Activated CD4-positive, alpha-beta memory T cell treated with anti-CD3 and anti-CD28 coated beads, Interleukin-2, amount 10 ng/mL, durations not matched to agents 7 days and 5 days (primary cell): Measurements from ENCODE around the gene GBA3. TPM values are rescaled to one million over a fixed set of nuclear protein-coding genes. Genes with fewer than 3 reads are reported as not detected.

Source experiments
- CTCF ChIA-PET: fragments of 350-600 bp; sonication (Branson Sonifier 250); formaldehyde crosslinking; loops from one replicate; lab custom pipeline; 2021; ENCODE audit warnings: antibody characterized with exemption, inconsistent platforms; lab: Charles Lee
- POLR2A ChIA-PET: fragments of 350-600 bp; sonication (Branson Sonifier 250); formaldehyde crosslinking; loops from one replicate; lab custom pipeline; 2021; ENCODE audit warnings: antibody characterized with exemption; lab: Charles Lee
- DNase-seq: peaks from one replicate; pipeline ENCODE4 v3.0.0-alpha.2; 2020
- H3K27ac Mint-ChIP-seq: one replicate; pipeline ENCODE4 v1.8.0; 2021; ENCODE audit warnings: mild to moderate bottlenecking, mixed read lengths
- H3K27me3 Mint-ChIP-seq: one replicate; pipeline ENCODE4 v1.8.0; 2021; ENCODE audit warnings: mixed read lengths
- H3K36me3 Mint-ChIP-seq: one replicate; pipeline ENCODE4 v1.8.0; 2021; ENCODE audit warnings: low read depth, mixed read lengths
- H3K4me1 Mint-ChIP-seq: one replicate; pipeline ENCODE4 v1.8.0; 2021; ENCODE audit warnings: mixed read lengths
- H3K4me3 Mint-ChIP-seq: one replicate; pipeline ENCODE4 v1.8.0; 2021; ENCODE audit warnings: mild to moderate bottlenecking, mixed read lengths
- H3K9me3 Mint-ChIP-seq: one replicate; pipeline ENCODE4 v1.8.0; 2021; ENCODE audit warnings: mixed read lengths
- total RNA-seq, 2 experiments: library from RNA; stranded (reverse); gene quantifications; one replicate each; pipeline ENCODE4 v1.2.3, GENCODE V29; 2021

Gene GBA3
- total RNA-seq, 2 experiments from 2014 or later = not detected

DNA sequence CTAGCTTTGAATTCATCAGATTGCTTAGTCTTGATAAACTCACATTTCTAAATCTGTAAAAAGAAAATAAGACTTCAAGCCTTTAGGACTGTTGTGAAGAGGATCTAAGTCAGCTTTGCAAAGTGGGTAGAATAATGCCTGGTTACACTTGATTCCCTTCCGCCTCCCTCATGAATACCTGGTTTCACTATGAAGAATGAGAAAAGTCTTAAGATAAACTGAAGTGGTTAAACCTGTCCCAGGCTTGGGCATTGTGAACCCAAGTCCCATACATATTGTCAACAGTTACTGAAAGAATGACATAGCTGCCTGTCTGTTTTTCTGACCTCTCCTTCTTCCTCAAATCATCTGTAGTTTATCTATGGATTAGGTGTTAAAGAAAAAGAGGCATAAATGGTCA, 16.7 kb upstream of the GBA3 start:
- POLR2A ChIA-PET = no interaction called here
- Mint-ChIP-seq H3K36me3 (no peaks in the 10 kb centered on the region), H3K4me3 (no peak overlapping the region), H3K9me3 (no peaks in the 10 kb centered on the region), H3K27me3 (no peaks in the 10 kb centered on the region), H3K4me1 (peaks cover 2% of the 10 kb centered on the region), H3K27ac (no peak overlapping the region)
- CTCF ChIA-PET = no interaction called here
- DNase-seq = no peak

GRCh38 chr4:22677780-22678179, 15.0 kb upstream of the GBA3 start:
- CTCF ChIA-PET = interaction anchor here (0.8 kb wide), 1 partner anchor 14 kb away, joined by 3 read pairs; no protein-coding TSS in a partner anchor
- H3K4me3 Mint-ChIP-seq = no peak overlapping the region
- no peak for DNase-seq
- H3K9me3 Mint-ChIP-seq = no peaks in the 10 kb centered on the region
- H3K27me3 Mint-ChIP-seq = no peaks in the 10 kb centered on the region
- H3K27ac Mint-ChIP-seq = no peak overlapping the region
- no peaks in the 10 kb centered on the region for H3K36me3 Mint-ChIP-seq
- peaks cover under 1% of the 10 kb centered on the region for H3K4me1 Mint-ChIP-seq
- POLR2A ChIA-PET = no interaction called here

DNA sequence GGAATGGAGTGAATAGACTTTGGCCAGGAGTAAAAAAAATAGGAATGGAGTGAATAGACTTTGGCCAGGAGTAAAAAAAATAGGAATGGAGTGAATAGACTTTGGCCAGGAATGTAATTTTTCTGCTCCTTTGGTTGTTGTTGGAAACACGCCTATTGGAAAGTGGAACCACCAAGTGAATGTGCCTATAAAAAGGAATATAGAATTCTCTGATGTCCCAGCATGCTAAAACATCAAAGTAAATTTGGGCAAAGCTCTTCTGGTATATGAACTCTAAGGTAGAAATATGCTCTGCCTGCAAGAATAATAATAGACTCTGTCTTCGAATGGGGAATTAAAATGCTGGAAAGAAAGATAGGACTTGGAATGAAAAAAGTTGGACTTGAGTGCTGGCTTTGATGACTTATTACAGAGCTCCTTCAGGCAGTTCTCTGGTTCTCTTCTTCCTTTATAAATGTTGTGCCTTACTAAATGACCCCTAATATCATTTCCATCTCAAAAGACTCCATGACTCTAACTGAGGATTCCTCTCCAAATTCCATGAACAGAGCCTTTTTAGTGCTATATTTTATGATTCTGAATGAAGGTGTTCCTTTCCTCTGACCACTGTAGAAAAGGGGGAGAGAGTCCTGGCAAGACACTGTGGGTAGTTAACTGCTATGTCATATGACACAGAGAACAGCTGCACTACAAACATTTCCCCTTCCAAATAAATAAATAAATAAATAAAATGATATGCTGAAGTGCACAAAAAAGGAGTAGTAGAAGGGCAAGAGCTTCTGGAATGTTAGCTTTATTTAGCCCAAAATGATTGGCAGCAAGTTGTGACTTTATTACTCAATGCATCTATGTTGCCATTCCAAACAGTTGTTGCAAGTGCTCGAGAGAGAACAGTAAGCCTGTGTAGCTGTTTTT, 13.5 kb upstream of the GBA3 start:
- CTCF ChIA-PET = no interaction called here

DNA sequence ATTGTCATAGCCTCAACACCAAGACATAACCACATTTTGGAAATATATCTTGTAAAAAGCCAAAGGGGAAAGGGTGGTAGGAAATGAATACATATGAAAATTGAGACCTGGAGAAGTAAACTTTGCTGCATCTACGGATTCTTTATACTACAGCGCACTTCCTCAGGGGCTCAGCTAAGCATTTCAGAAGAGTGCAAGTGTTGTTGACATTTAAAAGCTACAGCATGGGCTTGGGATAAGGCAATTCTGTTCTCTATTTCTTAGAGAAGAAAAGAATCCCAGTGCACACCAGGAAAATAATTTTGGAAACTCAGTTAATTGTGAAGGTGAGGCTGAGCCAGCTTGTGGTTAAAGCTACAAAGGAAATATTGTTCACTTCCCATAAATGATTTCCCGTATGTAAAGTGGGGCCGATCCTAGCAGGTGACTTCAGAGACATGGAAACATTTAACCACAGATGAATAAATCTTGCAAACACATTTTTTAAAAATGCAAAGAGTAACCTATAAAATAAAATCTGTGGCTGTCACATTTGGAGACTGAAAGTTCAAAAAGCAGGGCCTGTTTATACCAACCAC, 12.6 kb upstream of the GBA3 start:
- no peak for DNase-seq
- CTCF ChIA-PET = no interaction called here
- H3K4me3 Mint-ChIP-seq = no peak overlapping the region
- H3K36me3 Mint-ChIP-seq = no peaks in the 10 kb centered on the region
- no peaks in the 10 kb centered on the region for H3K4me1 Mint-ChIP-seq
- no peaks in the 10 kb centered on the region for H3K9me3 Mint-ChIP-seq
- H3K27me3 Mint-ChIP-seq = no peaks in the 10 kb centered on the region
- H3K27ac Mint-ChIP-seq = no peak overlapping the region
- POLR2A ChIA-PET = no interaction called here

More for the DNA sequence above, 13.5 kb upstream of the GBA3 start:
- POLR2A ChIA-PET = no interaction called here
- Mint-ChIP-seq H3K4me1 (no peaks in the 10 kb centered on the region), H3K27ac (no peak overlapping the region), H3K27me3 (no peaks in the 10 kb centered on the region), H3K36me3 (no peaks in the 10 kb centered on the region), H3K9me3 (no peaks in the 10 kb centered on the region), H3K4me3 (no peak overlapping the region)
- no peak for DNase-seq

GRCh38 chr4:22683726-22684125, 9.0 kb upstream of the GBA3 start:
- Mint-ChIP-seq H3K27me3 (no peaks in the 10 kb centered on the region), H3K36me3 (no peaks in the 10 kb centered on the region), H3K4me3 (no peak overlapping the region), H3K9me3 (no peaks in the 10 kb centered on the region), H3K4me1 (no peaks in the 10 kb centered on the region), H3K27ac (no peak overlapping the region)
- no peak for DNase-seq
- POLR2A ChIA-PET = no interaction called here
- CTCF ChIA-PET = no interaction called here

- H3K9me3 Mint-ChIP-seq = no peaks in the 10 kb centered on the region
- no peak overlapping the region for H3K4me3 Mint-ChIP-seq
- POLR2A ChIA-PET = no interaction called here
- DNase-seq = no peak
- no peaks in the 10 kb centered on the region for H3K27me3 Mint-ChIP-seq
- H3K36me3 Mint-ChIP-seq = no peaks in the 10 kb centered on the region
- H3K27ac Mint-ChIP-seq = no peak overlapping the region
- no peaks in the 10 kb centered on the region for H3K4me1 Mint-ChIP-seq
- CTCF ChIA-PET = no interaction called here
Measured at GRCh38 chr4:22686141-22686540, 6.6 kb upstream of the GBA3 start.

GRCh38 chr4:22688236-22688635, 4.5 kb upstream of the GBA3 start:
- H3K9me3 Mint-ChIP-seq = no peaks in the 10 kb centered on the region
- ChIA-PET POLR2A (no interaction called here), CTCF (interaction anchor here (1.0 kb wide), 1 partner anchor 899 kb away, joined by 3 read pairs; no protein-coding TSS in a partner anchor)
- H3K36me3 Mint-ChIP-seq = no peaks in the 10 kb centered on the region
- no peaks in the 10 kb centered on the region for H3K4me1 Mint-ChIP-seq
- H3K4me3 Mint-ChIP-seq = no peak overlapping the region
- H3K27ac Mint-ChIP-seq = no peak overlapping the region
- no peaks in the 10 kb centered on the region for H3K27me3 Mint-ChIP-seq
- no peak for DNase-seq

DNA sequence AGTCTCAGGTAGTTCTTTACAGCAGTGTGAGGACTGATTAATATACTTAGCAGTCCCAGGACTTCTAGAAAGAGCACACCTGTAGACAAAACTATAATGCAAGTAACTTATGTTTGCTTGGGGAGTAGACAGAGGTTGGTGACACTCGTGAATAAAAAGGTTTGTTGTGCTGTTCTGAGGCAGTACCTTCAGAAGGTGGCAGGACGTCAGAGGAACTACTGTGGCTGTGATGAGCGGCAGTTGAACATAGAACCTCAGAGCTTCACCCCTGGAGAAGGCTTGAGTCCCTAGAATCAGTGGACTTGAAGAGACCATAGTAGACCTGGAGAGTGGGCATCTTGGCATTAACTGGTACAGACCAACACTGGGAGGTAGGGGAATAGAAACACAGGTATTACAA, 3.3 kb upstream of the GBA3 start:
- H3K9me3 Mint-ChIP-seq = no peaks in the 10 kb centered on the region
- no peak overlapping the region for H3K4me3 Mint-ChIP-seq
- no peak overlapping the region for H3K27ac Mint-ChIP-seq
- no peaks in the 10 kb centered on the region for H3K36me3 Mint-ChIP-seq
- no peaks in the 10 kb centered on the region for H3K4me1 Mint-ChIP-seq
- CTCF ChIA-PET = no interaction called here
- DNase-seq = no peak
- POLR2A ChIA-PET = no interaction called here
- no peaks in the 10 kb centered on the region for H3K27me3 Mint-ChIP-seq

DNA sequence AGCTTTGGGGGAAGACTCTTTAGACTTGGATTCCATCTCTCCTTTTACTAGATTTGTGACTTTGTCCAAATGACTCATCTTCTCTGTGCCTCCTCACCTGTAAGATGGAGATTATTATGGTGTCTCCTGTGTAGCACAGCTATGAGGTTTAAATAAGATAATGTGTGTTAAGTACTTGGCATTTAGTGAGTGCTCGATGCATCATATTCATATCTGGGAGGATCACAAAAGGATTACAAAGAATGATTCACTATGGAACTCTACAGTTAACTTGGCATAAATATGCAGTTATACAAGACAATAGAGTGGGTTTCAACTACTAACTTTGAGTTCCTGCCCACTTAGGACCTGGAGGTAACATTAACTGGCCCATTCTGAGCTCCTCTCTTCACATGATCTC, 2.3 kb downstream of the GBA3 start:
- no peak for DNase-seq
- ChIA-PET POLR2A (no interaction called here), CTCF (no interaction called here)
- no peaks in the 10 kb centered on the region for H3K36me3 Mint-ChIP-seq
- H3K27me3 Mint-ChIP-seq = no peaks in the 10 kb centered on the region
- H3K4me3 Mint-ChIP-seq = no peak overlapping the region
- H3K9me3 Mint-ChIP-seq = no peaks in the 10 kb centered on the region
- no peaks in the 10 kb centered on the region for H3K4me1 Mint-ChIP-seq
- no peak overlapping the region for H3K27ac Mint-ChIP-seq

GRCh38 chr4:22695917-22696316, 3.2 kb downstream of the GBA3 start:
- no peaks in the 10 kb centered on the region for H3K27me3 Mint-ChIP-seq
- POLR2A ChIA-PET = no interaction called here
- DNase-seq = no peak
- no peaks in the 10 kb centered on the region for H3K36me3 Mint-ChIP-seq
- H3K9me3 Mint-ChIP-seq = peaks cover 3% of the 10 kb centered on the region
- CTCF ChIA-PET = no interaction called here
- H3K4me1 Mint-ChIP-seq = no peaks in the 10 kb centered on the region
- H3K27ac Mint-ChIP-seq = no peak overlapping the region
- no peak overlapping the region for H3K4me3 Mint-ChIP-seq

DNA sequence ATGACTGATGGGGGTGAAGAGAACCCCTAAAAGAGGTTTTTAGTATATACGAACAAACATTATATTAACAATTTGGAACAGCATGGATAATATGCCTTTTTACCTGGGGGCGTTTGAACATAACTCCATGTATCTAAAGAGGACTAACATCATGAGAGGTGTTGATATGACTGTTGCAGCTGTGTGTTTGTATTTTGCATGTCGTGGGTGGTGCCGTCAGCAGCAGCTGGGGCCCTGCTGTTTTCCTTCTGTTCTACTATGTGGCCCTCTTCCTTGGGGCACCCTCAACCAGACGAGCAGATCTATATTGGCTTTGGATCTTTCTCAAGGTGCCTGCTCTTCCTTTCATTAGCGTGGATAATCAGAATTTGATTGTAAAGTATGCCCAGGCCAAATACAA, 11.2 kb downstream of the GBA3 start:
- H3K27me3 Mint-ChIP-seq = no peaks in the 10 kb centered on the region
- H3K4me3 Mint-ChIP-seq = no peak overlapping the region
- no peak overlapping the region for H3K27ac Mint-ChIP-seq
- ChIA-PET CTCF (no interaction called here), POLR2A (no interaction called here)
- no peaks in the 10 kb centered on the region for H3K36me3 Mint-ChIP-seq
- H3K4me1 Mint-ChIP-seq = no peaks in the 10 kb centered on the region
- DNase-seq = no peak
- H3K9me3 Mint-ChIP-seq = peaks cover 6% of the 10 kb centered on the region

- no peak overlapping the region for H3K27ac Mint-ChIP-seq
- no peaks in the 10 kb centered on the region for H3K9me3 Mint-ChIP-seq
- DNase-seq = no peak
- H3K4me1 Mint-ChIP-seq = no peaks in the 10 kb centered on the region
- no peak overlapping the region for H3K4me3 Mint-ChIP-seq
- H3K36me3 Mint-ChIP-seq = no peaks in the 10 kb centered on the region
- no peaks in the 10 kb centered on the region for H3K27me3 Mint-ChIP-seq
- POLR2A ChIA-PET = no interaction called here
- CTCF ChIA-PET = no interaction called here
Measured at GRCh38 chr4:22707390-22707789, 14.7 kb downstream of the GBA3 start.

GRCh38 chr4:22708961-22709360, 16.2 kb downstream of the GBA3 start:
- H3K27me3 Mint-ChIP-seq = no peaks in the 10 kb centered on the region
- no peak for DNase-seq
- H3K27ac Mint-ChIP-seq = no peak overlapping the region
- CTCF ChIA-PET = no interaction called here
- H3K4me1 Mint-ChIP-seq = no peaks in the 10 kb centered on the region
- POLR2A ChIA-PET = no interaction called here
- no peak overlapping the region for H3K4me3 Mint-ChIP-seq
- H3K36me3 Mint-ChIP-seq = no peaks in the 10 kb centered on the region
- no peaks in the 10 kb centered on the region for H3K9me3 Mint-ChIP-seq

DNA sequence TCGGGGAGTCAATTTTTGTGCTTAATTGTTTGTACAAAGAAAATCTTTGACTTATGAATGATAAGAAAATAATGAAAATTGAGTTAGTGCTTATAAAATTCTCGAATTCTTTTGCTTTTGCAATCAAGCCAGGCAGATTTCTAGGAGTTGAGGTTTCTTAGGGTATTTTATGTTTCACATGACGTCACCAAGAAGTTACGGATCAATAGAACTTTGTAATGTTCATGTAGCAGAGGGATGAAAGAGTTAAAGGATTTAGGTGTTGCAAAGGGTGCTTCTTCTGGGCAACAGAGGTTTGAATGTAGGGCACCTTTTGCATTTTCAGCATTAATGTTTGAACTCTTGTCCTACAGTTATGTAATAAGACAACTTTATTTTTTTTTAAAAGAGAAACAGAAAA, 19.4 kb downstream of the GBA3 start:
- H3K4me1 Mint-ChIP-seq = no peaks in the 10 kb centered on the region
- no peaks in the 10 kb centered on the region for H3K36me3 Mint-ChIP-seq
- H3K9me3 Mint-ChIP-seq = no peaks in the 10 kb centered on the region
- H3K27ac Mint-ChIP-seq = no peak overlapping the region
- no peak overlapping the region for H3K4me3 Mint-ChIP-seq
- ChIA-PET POLR2A (no interaction called here), CTCF (no interaction called here)
- DNase-seq = no peak
- H3K27me3 Mint-ChIP-seq = no peaks in the 10 kb centered on the region
